ENCODE data around the gene PDE4D.

PDE4D gene

GRCh38 chr5:59560553-59560952 lies 333.0 kb downstream of the PDE4D start:
- TF ChIP-seq RARB (CRISPR knock-in tag; IDR thresholded peaks at IDR 0.05): no peak
- TF ChIP-seq ESRRG (CRISPR knock-in tag; IDR thresholded peaks at IDR 0.05): no peak
- no peak for TF ChIP-seq ZNF8 (CRISPR knock-in tag; IDR thresholded peaks at IDR 0.05)
- TF ChIP-seq ZNF70 (CRISPR knock-in tag; IDR thresholded peaks at IDR 0.05): no peak
- no peak for TF ChIP-seq CSDC2 (CRISPR knock-in tag; IDR thresholded peaks at IDR 0.05)
- TF ChIP-seq POU6F1 (CRISPR knock-in tag; IDR thresholded peaks at IDR 0.05; ENCODE audit: borderline replicate concordance, low read depth): no peak
- TF ChIP-seq TOX (CRISPR knock-in tag; IDR thresholded peaks at IDR 0.05; ENCODE audit: borderline replicate concordance): no peak
- no peak for TF ChIP-seq ZFP30 (CRISPR knock-in tag; IDR thresholded peaks at IDR 0.05)
- no peak for TF ChIP-seq SNAI2 (CRISPR knock-in tag; IDR thresholded peaks at IDR 0.05)
- ATAC-seq: no peak

- TF ChIP-seq PATZ1 (CRISPR knock-in tag; IDR thresholded peaks at IDR 0.05; ENCODE audit: borderline replicate concordance): no peak
- TF ChIP-seq PPARA (CRISPR knock-in tag; IDR thresholded peaks at IDR 0.05; ENCODE audit: borderline replicate concordance): no peak
- TF ChIP-seq ZNF70 (CRISPR knock-in tag; IDR thresholded peaks at IDR 0.05): no peak
- no peak for TF ChIP-seq ZNF8 (CRISPR knock-in tag; IDR thresholded peaks at IDR 0.05)
- TF ChIP-seq GLIS3 (CRISPR knock-in tag; IDR thresholded peaks at IDR 0.05): no peak
- TF ChIP-seq ISL1 (CRISPR knock-in tag; IDR thresholded peaks at IDR 0.05): no peak
- TF ChIP-seq SNAI2 (CRISPR knock-in tag; IDR thresholded peaks at IDR 0.05): no peak
- no peak for TF ChIP-seq POU6F1 (CRISPR knock-in tag; IDR thresholded peaks at IDR 0.05; ENCODE audit: borderline replicate concordance, low read depth)
- TF ChIP-seq ARNTL (CRISPR knock-in tag; IDR thresholded peaks at IDR 0.05; ENCODE audit: borderline replicate concordance, low read depth): no peak
- TF ChIP-seq TOX (CRISPR knock-in tag; IDR thresholded peaks at IDR 0.05; ENCODE audit: borderline replicate concordance): no peak
- no peak for TF ChIP-seq ESRRG (CRISPR knock-in tag; IDR thresholded peaks at IDR 0.05)
- no peak for TF ChIP-seq CSRNP3 (CRISPR knock-in tag; IDR thresholded peaks at IDR 0.05)
- no peak for TF ChIP-seq TCF4 (CRISPR knock-in tag; IDR thresholded peaks at IDR 0.05; ENCODE audit: borderline replicate concordance)
- no peak for TF ChIP-seq ZC3H10 (CRISPR knock-in tag; IDR thresholded peaks at IDR 0.05)
- no peak for TF ChIP-seq RARB (CRISPR knock-in tag; IDR thresholded peaks at IDR 0.05)
- no peak for TF ChIP-seq CSDC2 (CRISPR knock-in tag; IDR thresholded peaks at IDR 0.05)
- no peak for TF ChIP-seq TSHZ2 (CRISPR knock-in tag; IDR thresholded peaks at IDR 0.05)
- TF ChIP-seq OSR1 (CRISPR knock-in tag; IDR thresholded peaks at IDR 0.05): no peak
- TF ChIP-seq ZFP3 (CRISPR knock-in tag; IDR thresholded peaks at IDR 0.05): no peak
- no peak for TF ChIP-seq ZFP30 (CRISPR knock-in tag; IDR thresholded peaks at IDR 0.05)
- no peak for ATAC-seq
Observed at GRCh38 chr5:59559847-59560246, 333.7 kb downstream of the PDE4D start.

- ATAC-seq: no peak
- TF ChIP-seq TOX (CRISPR knock-in tag; IDR thresholded peaks at IDR 0.05; ENCODE audit: borderline replicate concordance) (no peak), ESRRG (CRISPR knock-in tag; IDR thresholded peaks at IDR 0.05) (no peak), GLIS3 (CRISPR knock-in tag; IDR thresholded peaks at IDR 0.05) (no peak), ZNF70 (CRISPR knock-in tag; IDR thresholded peaks at IDR 0.05) (no peak), SNAI2 (CRISPR knock-in tag; IDR thresholded peaks at IDR 0.05) (no peak), ISL1 (CRISPR knock-in tag; IDR thresholded peaks at IDR 0.05) (no peak), CSRNP3 (CRISPR knock-in tag; IDR thresholded peaks at IDR 0.05) (no peak), CSDC2 (CRISPR knock-in tag; IDR thresholded peaks at IDR 0.05) (no peak), PPARA (CRISPR knock-in tag; IDR thresholded peaks at IDR 0.05; ENCODE audit: borderline replicate concordance) (no peak), ZFP3 (CRISPR knock-in tag; IDR thresholded peaks at IDR 0.05) (no peak), ZFP30 (CRISPR knock-in tag; IDR thresholded peaks at IDR 0.05) (no peak), ZNF565 (CRISPR knock-in tag; conservative IDR thresholded peaks at IDR 0.05; ENCODE audit: low read depth) (no peak), ARNTL (CRISPR knock-in tag; IDR thresholded peaks at IDR 0.05; ENCODE audit: borderline replicate concordance, low read depth) (no peak), CREB5 (CRISPR knock-in tag; IDR thresholded peaks at IDR 0.05; ENCODE audit: low read depth) (no peak), PATZ1 (CRISPR knock-in tag; IDR thresholded peaks at IDR 0.05; ENCODE audit: borderline replicate concordance) (no peak)
Observed at GRCh38 chr5:59559323-59559722, 334.2 kb downstream of the PDE4D start.

All from SK-N-SH treated with all-trans-retinoic acid at 6 μM for 48 hours (cell line).